IPS-11a (cell line): ENCODE results near the gene NPC1.
"Not testable (repeated sequence)": the region's sequence is repeated elsewhere in the genome, so short reads cannot be mapped to it uniquely, and the experiment has no call there.

Experiments used
- H3K4me3 ChIP-seq: one replicate; pipeline ENCODE4 v1.5.1; 2013; ENCODE audit warnings: low read depth, low read length, control low read depth

NPC1 gene

DNA sequence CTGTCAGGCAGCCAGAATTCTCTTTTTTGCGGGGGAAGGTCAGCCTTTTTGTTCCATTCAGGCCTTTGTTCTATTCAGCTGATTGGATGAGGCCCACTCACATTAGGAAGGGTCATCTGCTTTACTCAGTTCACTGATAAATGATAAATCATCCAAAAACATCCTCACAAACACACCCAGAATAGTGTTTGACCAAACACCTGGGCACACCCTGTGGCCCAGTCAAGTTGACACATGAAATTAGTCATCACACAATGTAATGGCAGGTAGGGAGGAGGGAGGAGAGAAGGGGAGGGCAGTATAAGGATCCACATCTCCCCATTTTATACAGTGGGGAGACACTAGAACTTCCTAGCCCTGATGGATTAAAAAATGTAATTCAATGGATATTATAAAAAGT, 91.3 kb downstream of the NPC1 start:
- no peak overlapping the region for H3K4me3 ChIP-seq

- H3K4me3 ChIP-seq: no peak overlapping the region
These were observed 92.7 kb downstream of the NPC1 start for GRCh38 chr18:23493654-23494053.

- not testable (repeated sequence) for H3K4me3 ChIP-seq
These were observed 96.7 kb downstream of the NPC1 start for GRCh38 chr18:23489586-23489985.

DNA sequence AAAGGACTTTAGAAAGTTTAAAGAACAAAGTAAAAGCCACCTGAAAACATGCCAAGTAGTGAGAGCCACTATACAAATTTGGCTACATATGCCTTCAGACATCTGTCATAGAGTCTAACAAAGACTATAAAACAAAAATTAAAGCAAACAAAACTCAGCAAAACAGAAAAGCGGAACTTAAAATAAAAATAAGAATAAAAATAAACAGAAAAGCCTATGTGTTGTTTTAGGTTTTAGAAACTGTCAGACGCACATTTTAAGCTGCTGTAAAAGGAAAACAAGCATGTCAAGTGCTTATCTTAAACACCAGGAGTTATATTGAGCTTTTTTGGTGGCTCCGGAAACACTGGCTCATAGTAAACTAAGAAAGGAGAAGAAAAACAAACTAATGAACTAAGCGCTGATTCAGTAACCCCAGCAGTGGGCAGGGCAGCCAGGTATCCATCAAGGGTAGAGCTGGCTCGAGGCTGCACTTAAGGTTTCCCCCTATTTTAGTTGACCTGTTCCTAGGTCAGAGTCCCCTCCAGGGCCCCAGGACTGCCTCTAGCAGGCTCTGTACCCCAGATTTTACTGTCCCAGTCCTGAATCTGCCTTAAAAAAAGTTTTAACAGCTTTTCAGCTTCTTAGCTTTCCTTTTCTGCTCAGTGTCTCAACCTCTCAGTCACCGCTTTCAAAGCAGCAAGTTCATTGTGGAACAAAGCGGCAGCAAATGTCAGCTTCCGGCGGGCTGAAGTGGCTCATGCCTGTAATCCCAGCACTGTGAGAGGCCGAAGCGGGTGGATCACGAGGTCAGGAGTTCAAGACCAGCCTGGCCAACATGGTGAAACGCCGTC, 98.4 kb downstream of the NPC1 start:
- no peak overlapping the region for H3K4me3 ChIP-seq

DNA sequence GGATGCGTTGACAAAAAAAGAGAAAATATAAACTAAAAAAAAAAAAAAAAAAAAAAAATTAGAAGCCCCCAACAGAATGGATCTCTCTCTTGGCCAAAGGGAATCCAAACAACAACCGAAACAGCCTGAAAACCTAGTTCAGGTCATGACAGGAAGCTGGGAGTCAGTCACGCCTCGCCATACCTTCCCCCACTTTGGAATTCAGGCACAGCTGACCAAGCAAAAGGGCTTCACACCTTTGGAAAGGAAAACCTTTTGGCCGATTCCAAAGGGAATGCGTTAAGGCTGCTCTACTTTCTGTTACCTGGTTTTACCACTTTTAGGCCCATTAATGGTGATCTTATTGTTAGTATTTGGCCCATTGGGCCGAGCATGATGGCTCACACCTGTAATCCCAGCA, 100.9 kb downstream of the NPC1 start:
- no peak overlapping the region for H3K4me3 ChIP-seq

- H3K4me3 ChIP-seq: no peak overlapping the region
These were observed 101.6 kb downstream of the NPC1 start for GRCh38 chr18:23484561-23485182.
